Adrenal gland (tissue), 5 donors: ENCODE results near the gene HMGXB3.

ENCODE experiments used
- POLR2A ChIP-seq, 2 donors: fragments of 450-650 bp; IDR thresholded peaks; one replicate each; pipeline ENCODE4 v1.6.1; 2017; ENCODE audit warnings: antibody characterized with exemption in 2 of 2, mild to moderate bottlenecking in 2 of 2, moderate library complexity in 1 of 2
- TF ChIP-seq, protein P1 (sequence below), 6 experiments: fragments of 450-650 bp in 4 of 6; fragments of 200-600 bp in 2 of 6; sonication (generic) in 1 of 6; IDR thresholded peaks; 1 replicate in 5 of 6; 2 replicates in 1 of 6; pipeline versions ENCODE4 v1.5.1 to v1.8.0; 2016 to 2021; ENCODE audit warnings: antibody characterized with exemption in 6 of 6, mild to moderate bottlenecking in 2 of 6, moderate library complexity in 1 of 6
- donor health status: DM: no; HTN: no; CAD: no.

DNA sequence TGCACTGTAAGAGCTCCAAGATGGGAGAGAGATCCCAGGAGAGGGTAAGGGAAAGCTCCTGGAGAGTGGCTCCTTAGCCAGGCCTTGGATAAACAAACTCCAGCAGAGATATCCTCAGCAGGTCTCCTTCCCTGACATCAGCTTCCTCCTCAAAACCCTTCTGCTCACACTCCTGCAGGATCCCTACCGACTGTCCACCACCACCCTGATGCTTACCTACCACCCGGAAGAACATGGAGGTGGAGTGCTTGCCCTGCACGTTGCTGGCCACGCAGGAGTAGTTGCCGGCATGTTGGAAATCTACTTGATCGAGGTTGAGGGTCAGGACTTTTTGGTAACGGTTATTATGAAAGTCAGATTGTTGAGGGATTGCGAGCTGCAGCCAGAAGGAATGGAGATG is 76.5 kb downstream of the HMGXB3 start:
- TF ChIP-seq POLR2A (IDR thresholded peaks at IDR 0.05): no peak
- TF ChIP-seq, protein P1, sequence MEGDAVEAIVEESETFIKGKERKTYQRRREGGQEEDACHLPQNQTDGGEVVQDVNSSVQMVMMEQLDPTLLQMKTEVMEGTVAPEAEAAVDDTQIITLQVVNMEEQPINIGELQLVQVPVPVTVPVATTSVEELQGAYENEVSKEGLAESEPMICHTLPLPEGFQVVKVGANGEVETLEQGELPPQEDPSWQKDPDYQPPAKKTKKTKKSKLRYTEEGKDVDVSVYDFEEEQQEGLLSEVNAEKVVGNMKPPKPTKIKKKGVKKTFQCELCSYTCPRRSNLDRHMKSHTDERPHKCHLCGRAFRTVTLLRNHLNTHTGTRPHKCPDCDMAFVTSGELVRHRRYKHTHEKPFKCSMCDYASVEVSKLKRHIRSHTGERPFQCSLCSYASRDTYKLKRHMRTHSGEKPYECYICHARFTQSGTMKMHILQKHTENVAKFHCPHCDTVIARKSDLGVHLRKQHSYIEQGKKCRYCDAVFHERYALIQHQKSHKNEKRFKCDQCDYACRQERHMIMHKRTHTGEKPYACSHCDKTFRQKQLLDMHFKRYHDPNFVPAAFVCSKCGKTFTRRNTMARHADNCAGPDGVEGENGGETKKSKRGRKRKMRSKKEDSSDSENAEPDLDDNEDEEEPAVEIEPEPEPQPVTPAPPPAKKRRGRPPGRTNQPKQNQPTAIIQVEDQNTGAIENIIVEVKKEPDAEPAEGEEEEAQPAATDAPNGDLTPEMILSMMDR (IDR thresholded peaks at IDR 0.05): no peak
